Left cardiac atrium (tissue), 4 donors: ENCODE data around the gene SEPTIN8. TPM values are rescaled to one million over a fixed set of nuclear protein-coding genes. Genes with fewer than 3 reads are reported as not detected.
A peak's percentile ranks its signal among the peaks of the same experiment; 100 is the strongest.

Source experiments
- ATAC-seq, 2 donors: fragments of 200-7000 bp; cut with Tn5 transposase; one replicate each; pipeline ENCODE4 v1.9.1; 2020; ENCODE audit warnings: mild to moderate bottlenecking in 2 of 2, moderate library complexity in 2 of 2
- DNase-seq: peaks from one replicate; pipeline ENCODE4 v3.0.0-alpha.2; 2020
- intact Hi-C, 2 donors: fragments of 100-400 bp; cut with DNase I; formaldehyde crosslinking; loops; one replicate each; pipeline versions ENCODE4 v1.14.1 to v1.15.1; 2022 to 2023
- long read RNA-seq: library from polyadenylated mRNA; unstranded; transcript quantifications from one replicate; pipeline ENCODE4 v2.0.0, GENCODE V29; 2021
- total RNA-seq, 2 donors: library from RNA; stranded (reverse); fragmentation: NEBNext Ultra II Directional; extraction: Animal tissue kit (Norgen Biotek cat#: 25700); gene quantifications; one replicate each; pipeline ENCODE4 v1.2.1, GENCODE V29; 2021
- donor health status: DM: no; HTN: yes; CAD: no.
- donor health status: DM: no; HTN: yes; CAD: no; lungs with severe emphysema.
- donor health status: DM: yes; HTN: yes; CAD: no.
- donor health status: Dilated cardiomyopathy.

Gene SEPTIN8
- 10 to 100 TPM; 29.4 to 31.3 TPM for total RNA-seq
- long read RNA-seq, full-length matches to known transcripts, result 17 of 37 reads
- long read RNA-seq, partial matches to known transcripts, result 5 of 37 reads
- long read RNA-seq, other reads (novel, unspliced or antisense), result 15 of 37 reads

GRCh38 chr5:132777209-132778069 lies at the start of gene SEPTIN8:
Gene SEPTIN8, minus strand, starts transcription at chr5:132777239. Its CDS starts 102 bp downstream, at chr5:132777137.
- ATAC-seq (peak; percentile 70 to 78), DNase-seq (peak; percentile 70)
- intact Hi-C loops, result no loop called here

GRCh38 chr5:132826424-132827082 lies 49.5 kb upstream of the SEPTIN8 start:
- ATAC-seq (no peak), DNase-seq (no peak)
- intact Hi-C loops, result loop anchor here in 1 of 2 donors (10.0 kb wide), 1 partner anchor 452 kb away; no protein-coding TSS in a partner anchor

DNA sequence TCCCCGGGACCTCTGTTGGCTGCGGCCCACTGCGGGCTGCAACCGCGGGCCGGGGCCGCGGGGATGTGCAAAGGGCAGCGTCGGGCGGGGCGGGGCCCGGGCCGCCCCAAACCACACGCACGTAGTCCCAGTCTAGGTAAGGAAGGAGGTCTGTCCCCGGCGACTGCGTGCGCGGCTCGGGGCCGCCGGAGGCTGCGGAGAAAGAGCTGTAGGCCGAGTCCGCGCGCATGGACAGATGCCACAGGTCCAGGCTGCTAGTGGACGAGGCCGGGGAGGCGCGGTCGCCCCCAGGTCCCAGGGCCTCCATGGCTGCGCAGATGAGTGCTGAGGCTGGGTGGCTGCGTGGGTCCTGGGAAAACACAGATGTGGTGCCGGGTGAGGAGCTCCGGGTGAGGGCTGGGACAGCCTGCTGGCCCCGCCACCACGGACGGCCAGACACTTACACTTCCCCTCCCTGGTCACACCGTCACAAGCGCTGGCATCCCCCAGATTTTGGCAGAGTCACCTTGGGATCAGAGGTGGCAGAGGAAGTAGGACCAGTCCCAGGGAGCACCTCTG lies 48.9 kb upstream of the SEPTIN8 start:
- intact Hi-C loops, result loop anchor here in 1 of 2 donors (10.0 kb wide), 1 partner anchor 451 kb away; no protein-coding TSS in a partner anchor
- no peak for ATAC-seq
- DNase-seq, result no peak

DNA sequence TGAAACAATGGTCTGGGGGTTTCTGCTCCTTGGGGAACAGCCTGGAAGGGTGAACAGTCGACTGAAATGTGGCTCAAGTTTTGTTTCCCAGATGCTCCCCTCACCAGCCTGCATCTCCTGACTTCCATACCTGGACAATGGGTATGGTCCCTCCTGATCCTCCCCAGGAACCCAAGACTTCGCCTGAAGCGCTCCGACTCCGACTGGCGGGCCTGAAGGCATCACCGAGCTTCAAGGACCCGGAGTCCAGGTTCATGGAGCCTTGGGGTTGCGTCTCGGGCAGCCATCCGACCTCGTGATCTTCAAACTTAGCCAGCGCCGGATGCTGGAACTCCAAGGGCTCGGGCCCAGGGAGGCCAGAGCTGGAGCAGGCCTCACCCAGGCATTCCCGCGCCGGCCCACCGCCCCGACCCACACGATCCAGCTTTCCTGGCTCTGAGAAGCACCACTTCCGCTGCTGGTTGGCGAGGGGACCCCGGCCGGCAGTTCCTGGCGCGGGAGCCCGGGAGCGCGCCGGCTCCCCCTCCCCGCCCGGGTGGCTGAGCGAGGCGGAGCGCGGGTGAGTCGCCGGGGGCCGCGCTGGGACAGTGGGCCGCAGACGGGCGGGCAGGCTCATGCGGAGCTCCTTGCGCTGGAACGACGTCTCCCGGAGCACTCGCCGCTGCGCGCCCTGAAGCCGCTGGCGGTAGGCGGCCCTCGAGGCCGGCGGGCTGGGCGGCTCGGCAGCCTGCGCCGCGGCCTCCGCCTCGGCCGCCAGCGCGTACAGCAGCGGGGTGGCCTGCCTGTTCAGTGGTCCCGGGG lies 48.2 kb upstream of the SEPTIN8 start:
- no peak for ATAC-seq
- DNase-seq, result no peak
- intact Hi-C loops, result loop anchor here in 1 of 2 donors (10.0 kb wide), 1 partner anchor 450 kb away; no protein-coding TSS in a partner anchor

DNA sequence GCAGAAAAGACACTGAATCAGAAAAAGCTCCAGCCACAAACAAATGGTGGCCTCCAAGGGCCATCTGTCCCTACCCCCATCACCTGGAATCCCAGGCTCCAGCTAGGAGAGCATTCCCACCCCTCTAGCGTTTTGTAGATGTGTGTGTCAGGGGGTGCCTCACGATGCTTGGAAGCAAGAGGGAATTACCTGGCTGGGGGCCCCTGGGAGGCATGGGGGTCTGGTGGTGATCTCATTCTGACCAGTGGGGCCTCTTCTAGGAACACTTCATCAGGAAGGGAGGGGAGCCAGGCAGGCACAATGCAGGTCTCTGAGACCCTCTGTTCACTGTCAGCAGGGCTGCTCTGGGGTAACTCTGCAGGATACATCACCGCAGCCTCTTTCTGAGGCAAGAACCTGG lies 47.4 kb upstream of the SEPTIN8 start:
- DNase-seq (no peak), ATAC-seq (no peak)
- intact Hi-C loops, result loop anchor here (5.0 to 10.0 kb wide), 2 partner anchors 442 to 450 kb away; no protein-coding TSS in a partner anchor

DNA sequence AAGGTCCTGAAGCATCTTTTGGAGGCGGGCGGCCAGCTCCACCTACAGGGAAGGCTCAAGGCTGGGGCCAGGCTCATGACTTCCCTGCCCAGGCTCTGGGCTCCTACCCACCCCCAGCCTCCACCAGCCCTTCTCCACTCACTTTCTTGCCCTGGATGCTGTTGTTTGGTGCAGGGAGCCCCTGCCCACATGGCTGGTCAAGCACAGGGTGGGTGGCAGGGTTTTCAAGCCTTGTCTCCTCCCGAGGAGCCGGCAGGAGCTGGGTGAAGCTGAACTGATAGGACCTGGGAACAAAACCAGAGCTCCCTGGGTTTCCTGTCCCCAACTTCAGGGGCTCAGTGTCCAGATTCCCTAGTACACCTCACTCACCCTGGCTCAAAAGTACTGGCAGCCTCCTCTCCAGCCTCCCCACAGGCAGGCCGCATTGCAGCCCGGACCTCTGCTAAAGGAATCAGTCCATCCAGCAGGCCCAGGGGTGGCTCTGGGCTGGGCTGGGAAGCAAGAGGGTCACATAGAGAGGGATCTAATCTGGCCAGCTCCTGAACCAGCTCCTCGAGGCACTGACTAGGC lies 46.5 kb upstream of the SEPTIN8 start:
- intact Hi-C loops, result loop anchor here (5.0 to 10.0 kb wide), 2 partner anchors 441 to 449 kb away; no protein-coding TSS in a partner anchor
- DNase-seq (no peak), ATAC-seq (no peak)

DNA sequence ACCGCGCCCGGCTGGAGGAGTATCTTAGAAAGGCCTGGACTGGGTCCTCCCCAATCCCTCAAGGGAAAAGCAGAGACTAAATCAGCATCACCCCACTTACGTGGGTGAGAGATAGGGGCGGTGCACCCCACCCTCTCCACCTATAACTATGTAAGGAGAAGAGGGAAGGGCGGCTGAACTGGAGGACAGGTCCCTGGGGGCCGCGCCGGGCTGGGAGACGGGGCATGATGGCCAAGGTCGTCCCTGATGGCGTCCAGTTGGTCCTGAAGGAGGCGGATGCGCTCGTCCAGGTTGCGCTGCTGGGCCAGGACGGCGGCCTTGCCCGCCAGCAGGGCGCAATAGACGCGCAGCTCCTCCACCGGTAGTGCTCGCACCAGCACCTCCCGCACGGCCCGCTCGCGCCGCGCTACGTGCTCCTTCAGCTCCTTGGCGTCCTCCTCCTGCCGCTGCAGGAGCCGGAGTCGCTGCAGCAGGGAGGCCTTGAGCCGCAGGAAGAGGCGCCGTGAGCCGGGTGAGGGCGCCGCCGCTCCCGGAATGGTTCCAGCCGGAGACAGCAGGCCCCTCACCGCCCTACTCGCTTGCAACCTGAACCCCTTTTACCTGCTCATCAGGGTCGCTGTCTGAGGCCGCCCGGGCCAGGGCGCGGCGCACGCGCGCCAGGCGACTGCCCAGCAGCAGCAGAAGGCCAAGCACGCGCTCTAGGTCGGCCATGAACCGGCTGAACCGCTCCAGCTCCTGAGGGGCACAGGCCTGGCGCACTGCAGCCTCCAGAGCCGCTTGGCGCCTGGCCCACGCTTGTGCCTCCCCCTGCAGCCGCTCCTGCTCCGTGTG lies 45.8 kb upstream of the SEPTIN8 start:
- intact Hi-C loops, result loop anchor here (5.0 to 10.0 kb wide), 2 partner anchors 441 to 448 kb away; no protein-coding TSS in a partner anchor
- DNase-seq (no peak), ATAC-seq (peak; percentile 5 to 14)

- ATAC-seq (peak in 1 of 2 donors; percentile 3), DNase-seq (no peak)
Measured at GRCh38 chr5:132821791-132822190, 44.8 kb upstream of the SEPTIN8 start.

GRCh38 chr5:132821350-132821749 lies 44.3 kb upstream of the SEPTIN8 start:
- ATAC-seq (no peak), DNase-seq (no peak)
- intact Hi-C loops, result loop anchor here (5.0 to 10.0 kb wide), 2 partner anchors 439 to 447 kb away; no protein-coding TSS in a partner anchor

More at GRCh38 chr5:132821791-132822190, 44.8 kb upstream of the SEPTIN8 start:
- intact Hi-C loops, result loop anchor here (5.0 to 10.0 kb wide), 2 partner anchors 439 to 447 kb away; no protein-coding TSS in a partner anchor

- intact Hi-C loops, result loop anchor here (5.0 to 10.0 kb wide), 2 partner anchors 438 to 445 kb away; no protein-coding TSS in a partner anchor
- peak; percentile 92 for DNase-seq
- peak; percentile 85 to 88 for ATAC-seq
Measured at GRCh38 chr5:132820162-132820754, 43.2 kb upstream of the SEPTIN8 start.

- DNase-seq (no peak), ATAC-seq (no peak)
- intact Hi-C loops, result loop anchor here in 1 of 2 donors (10.0 kb wide), 1 partner anchor 65 kb away; no protein-coding TSS in a partner anchor
Measured at GRCh38 chr5:132819468-132819867, 42.4 kb upstream of the SEPTIN8 start.

DNA sequence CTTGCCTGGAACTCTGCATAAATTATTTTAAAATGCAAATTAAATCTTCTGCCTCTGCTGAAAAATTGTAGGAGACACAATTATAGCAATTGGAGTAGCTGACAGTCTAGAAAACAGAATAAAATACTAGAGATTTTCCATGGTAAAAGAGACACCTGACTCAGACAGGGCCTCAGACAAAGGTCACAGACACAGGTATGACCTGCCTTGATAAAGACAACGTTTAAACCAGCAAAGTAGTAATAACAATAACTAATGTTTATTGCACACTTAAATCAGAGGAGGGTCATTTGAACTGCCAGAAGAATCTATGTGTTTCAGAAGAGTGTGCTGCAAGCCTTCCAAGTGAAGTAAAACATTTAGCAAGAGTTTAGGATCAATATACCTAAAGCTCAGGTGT lies 40.0 kb upstream of the SEPTIN8 start:
- intact Hi-C loops, result loop anchor here in 1 of 2 donors (10.0 kb wide), 1 partner anchor 62 kb away; no protein-coding TSS in a partner anchor
- ATAC-seq, result no peak
- DNase-seq, result no peak

DNA sequence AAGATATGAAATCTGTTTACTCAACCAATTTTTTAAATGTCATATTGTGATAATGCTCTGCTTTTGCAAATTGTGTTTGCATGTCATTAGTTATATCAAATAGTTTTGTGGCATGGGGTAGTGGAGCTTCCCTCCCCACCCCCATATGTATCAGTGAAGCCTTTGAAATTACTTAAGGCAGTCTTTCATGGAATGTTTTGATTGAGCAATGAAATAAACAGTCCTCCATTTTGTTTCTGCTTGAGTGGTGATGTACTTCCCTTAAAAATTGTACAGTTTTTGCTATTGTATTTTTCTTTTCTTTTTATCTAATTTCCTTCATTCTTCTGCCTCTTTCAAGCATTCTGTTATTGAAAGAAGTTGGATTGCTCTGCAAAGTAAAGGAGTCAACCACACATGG lies 39.5 kb upstream of the SEPTIN8 start:
- ATAC-seq (no peak), DNase-seq (no peak)
- intact Hi-C loops, result loop anchor here in 1 of 2 donors (10.0 kb wide), 1 partner anchor 62 kb away; no protein-coding TSS in a partner anchor

DNA sequence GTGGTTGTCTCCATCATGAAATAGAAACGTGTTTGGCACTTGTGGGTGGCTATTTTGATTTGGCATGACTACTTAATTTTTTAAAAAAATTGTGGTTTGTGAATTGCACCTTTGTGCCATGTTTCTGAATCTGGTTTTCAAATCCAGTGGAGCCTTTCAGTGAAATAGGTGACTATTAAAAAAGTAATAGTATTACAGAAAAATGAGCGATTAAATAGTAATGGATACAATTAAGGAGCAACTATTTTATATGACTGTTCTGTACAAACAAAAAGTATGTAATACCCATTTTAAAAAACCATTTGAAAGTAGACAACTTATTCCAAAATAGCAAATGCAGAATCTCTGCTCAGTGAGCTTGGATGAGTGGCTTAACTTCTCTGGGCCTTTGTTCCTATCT lies 39.0 kb upstream of the SEPTIN8 start:
- ATAC-seq, result no peak
- no peak for DNase-seq
- intact Hi-C loops, result loop anchor here in 1 of 2 donors (10.0 kb wide), 1 partner anchor 61 kb away; no protein-coding TSS in a partner anchor

- no peak for DNase-seq
- ATAC-seq, result no peak
- intact Hi-C loops, result loop anchor here in 1 of 2 donors (10.0 kb wide), 1 partner anchor 61 kb away; no protein-coding TSS in a partner anchor
Measured at GRCh38 chr5:132815454-132815853, 38.4 kb upstream of the SEPTIN8 start.
